ENCODE results near the gene LAMC3.

GRCh38 chr9:131080589-131080988, 71.6 kb downstream of the LAMC3 start:
- TF ChIP-seq CTCF (IDR thresholded peaks at IDR 0.05) (no peak), EZH2phosphoT487 (IDR thresholded peaks at IDR 0.05) (no peak)

Measured in neural progenitor cell (in vitro differentiated cells).